NB4 (cell line): Measurements from ENCODE around the gene UVRAG.

ENCODE experiments used
- CTCF ChIP-seq: IDR thresholded peaks from one replicate; pipeline ENCODE4 v1.5.1; 2012; ENCODE audit warnings: low read depth, low read length
- POLR2A ChIP-seq: IDR thresholded peaks from 2 replicates; pipeline ENCODE4 v1.6.1; 2011; ENCODE audit warnings: mild to moderate bottlenecking; ENCODE audit not compliant: insufficient read length; ENCODE audit errors: extremely low read depth

DNA sequence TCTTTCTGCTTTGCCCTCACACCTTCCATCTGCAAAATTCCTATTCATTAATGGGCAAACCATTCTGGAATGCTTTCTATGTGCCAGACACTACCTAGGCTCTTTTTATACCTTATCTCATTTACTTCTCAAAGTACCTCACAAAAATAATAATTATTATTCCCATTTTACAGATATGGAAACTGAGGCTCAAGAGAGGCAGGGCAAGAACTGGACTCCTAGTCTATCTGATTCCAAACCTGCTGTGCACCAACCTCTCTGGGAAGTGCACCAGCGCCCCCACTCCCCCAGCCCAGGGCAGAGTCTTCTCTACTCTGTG, 47.3 kb upstream of the UVRAG start:
- TF ChIP-seq CTCF (no peak), POLR2A (no peak)
